Gastroesophageal sphincter (tissue), 4 donors: Measurements from ENCODE around the gene PTBP1. TPM values are rescaled to one million over a fixed set of nuclear protein-coding genes. Genes with fewer than 3 reads are reported as not detected.

Experiments
- ATAC-seq: fragments of 150-250 bp; one replicate; pipeline ENCODE4 v1.9.1; 2016; ENCODE audit warnings: mild to moderate bottlenecking, moderate library complexity
- H3K27ac ChIP-seq, 4 donors: fragments of 200-600 bp; sonication (generic) in 3 of 4; 1 replicate in 3 of 4; 2 replicates in 1 of 4; pipeline ENCODE4 v1.5.1; 2016 to 2019
- H3K27me3 ChIP-seq: fragments of 200-600 bp; sonication (generic); one replicate; pipeline ENCODE4 v1.5.1; 2019
- H3K36me3 ChIP-seq, 2 donors: fragments of 200-600 bp; sonication (generic); one replicate each; pipeline ENCODE4 v1.5.1; 2019; ENCODE audit warnings: control low read depth in 1 of 2
- H3K4me1 ChIP-seq, 3 donors: fragments of 200-600 bp; sonication (generic); 1 replicate in 2 of 3; 2 replicates in 1 of 3; pipeline ENCODE4 v1.5.1; 2016 to 2019; ENCODE audit warnings: control low read depth in 2 of 3
- H3K4me3 ChIP-seq, 2 donors: fragments of 200-600 bp; sonication (generic); one replicate each; pipeline ENCODE4 v1.5.1; 2019; ENCODE audit warnings: mild to moderate bottlenecking in 1 of 2, moderate library complexity in 1 of 2
- H3K9me3 ChIP-seq, 3 donors: fragments of 200-600 bp; sonication (generic); one replicate each; pipeline ENCODE4 v1.5.1; 2017 to 2019; ENCODE audit warnings: control low read depth in 2 of 3
- CTCF ChIP-seq, 4 experiments: fragments of 200-600 bp in 2 of 4; fragments of 450-650 bp in 2 of 4; sonication (generic) in 1 of 4; IDR thresholded peaks; one replicate each; pipeline ENCODE4 v1.5.1; 2017 to 2019; ENCODE audit warnings: antibody characterized with exemption in 4 of 4, mild to moderate bottlenecking in 2 of 4, moderate library complexity in 2 of 4
- EP300 ChIP-seq: sonication (generic); formaldehyde crosslinking; IDR thresholded peaks from one replicate; pipeline ENCODE4 v1.6.1; 2017; ENCODE audit warnings: antibody characterized with exemption, mild to moderate bottlenecking
- POLR2A ChIP-seq, 2 donors: fragments of 450-650 bp; IDR thresholded peaks; one replicate each; pipeline ENCODE4 v1.6.1; 2017; ENCODE audit warnings: antibody characterized with exemption in 2 of 2, mild to moderate bottlenecking in 2 of 2, moderate library complexity in 1 of 2
- POLR2AphosphoS5 ChIP-seq: sonication (generic); formaldehyde crosslinking; IDR thresholded peaks from one replicate; pipeline ENCODE4 v1.6.1; 2017; ENCODE audit warnings: antibody characterized with exemption
- WGBS, 2 donors: methylation state at CpG; one replicate each; pipeline ENCODE4 v1.1.5; 2018; ENCODE audit warnings: low coverage in 1 of 2; 5-methylcytosine and 5-hydroxymethylcytosine counted together
- total RNA-seq, 4 donors: library from RNA; depleted of rRNA; stranded (reverse); fragments of >200 nt; gene quantifications; one replicate each; pipeline ENCODE4 v1.1.0, GENCODE V29; 2016

The PTBP1 gene
- total RNA-seq, 4 donors from 2014 or later, result 68.6 to 95.6 (median 79.3) TPM

- 88% methylated on average over 4 of the region's 15 CpGs; no CpG with 5 or more reads in 1 of the 2 donors for WGBS, 2 donors
- Histone ChIP-seq H3K4me3 (no peak overlapping the region), H3K27ac (no peak overlapping the region), H3K9me3 (no peaks in the 10 kb centered on the region), H3K4me1 (peaks cover 0 to 15% (median 4%) of the 10 kb centered on the region in 3 donors), H3K27me3 (peaks cover 28% of the 10 kb centered on the region), H3K36me3 (no peaks in the 10 kb centered on the region)
- TF ChIP-seq POLR2AphosphoS5, result no peak
- TF ChIP-seq EP300, result no peak
- TF ChIP-seq POLR2A (IDR thresholded peaks at IDR 0.05), result no peak
- no peak for TF ChIP-seq CTCF (IDR thresholded peaks at IDR 0.05)
- no peak for ATAC-seq
Observed at GRCh38 chr19:780935-781334, 16.3 kb upstream of the PTBP1 start.

- Histone ChIP-seq H3K9me3 (no peaks in the 10 kb centered on the region), H3K4me3 (no peak overlapping the region), H3K27me3 (peaks cover 28% of the 10 kb centered on the region), H3K36me3 (no peaks in the 10 kb centered on the region), H3K27ac (peak overlapping the region in 1 of 4 donors; percentile 56), H3K4me1 (peaks cover 0 to 15% (median 4%) of the 10 kb centered on the region in 3 donors)
- WGBS, 2 donors, result 95% methylated on average over 11 of the region's 19 CpGs; no CpG with 5 or more reads in 1 of the 2 donors
- TF ChIP-seq CTCF (IDR thresholded peaks at IDR 0.05) (no peak), POLR2A (IDR thresholded peaks at IDR 0.05) (no peak), EP300 (no peak), POLR2AphosphoS5 (no peak)
- no peak for ATAC-seq
Observed at GRCh38 chr19:781800-782184, 15.5 kb upstream of the PTBP1 start.

- ATAC-seq, result peak; percentile 18
- peaks cover 28% of the 10 kb centered on the region for H3K27me3 ChIP-seq
- no peak for TF ChIP-seq EP300
- no peak for TF ChIP-seq POLR2A (IDR thresholded peaks at IDR 0.05)
- TF ChIP-seq POLR2AphosphoS5, result no peak
- no peak for TF ChIP-seq CTCF (IDR thresholded peaks at IDR 0.05)
- H3K27ac ChIP-seq, result peak overlapping the region in 1 of 4 donors; percentile 56
- WGBS, 2 donors, result 20% methylated on average over 1 of the region's 29 CpGs; no CpG with 5 or more reads in 1 of the 2 donors
- H3K4me3 ChIP-seq, result peak overlapping the region in 1 of 2 donors; percentile 2
- no peaks in the 10 kb centered on the region for H3K9me3 ChIP-seq
- H3K4me1 ChIP-seq, result peaks cover 0 to 15% (median 4%) of the 10 kb centered on the region in 3 donors
- no peaks in the 10 kb centered on the region for H3K36me3 ChIP-seq
Observed at GRCh38 chr19:782185-782877, 14.9 kb upstream of the PTBP1 start.

- 71 to 82% methylated on average over 18 to 26 of the region's 30 CpGs for WGBS, 2 donors
- TF ChIP-seq POLR2A (IDR thresholded peaks at IDR 0.05) (no peak), CTCF (IDR thresholded peaks at IDR 0.05) (no peak), POLR2AphosphoS5 (no peak), EP300 (no peak)
- H3K4me3 ChIP-seq, result peak overlapping the region in 1 of 2 donors; percentile 2
- H3K36me3 ChIP-seq, result no peaks in the 10 kb centered on the region
- H3K27me3 ChIP-seq, result peaks cover 28% of the 10 kb centered on the region
- H3K4me1 ChIP-seq, result peaks cover 0 to 15% (median 4%) of the 10 kb centered on the region in 3 donors
- ATAC-seq, result peak; percentile 33
- H3K9me3 ChIP-seq, result no peaks in the 10 kb centered on the region
- peak overlapping the region in 1 of 4 donors; percentile 56 for H3K27ac ChIP-seq
Observed at GRCh38 chr19:782878-783668, 14.2 kb upstream of the PTBP1 start.
